Urothelium cell line (cell line): ENCODE data around the gene SYNJ2BP.

Experiments
- DNase-seq: peaks from one replicate; pipeline ENCODE4 v3.0.0; 2011; ENCODE audit warnings: low spot score, mixed read lengths
- FAIRE-seq: peaks from 2 replicates; lab custom pipeline; 2011; peaks lifted over from hg19 to GRCh38; lab: Jason Lieb, UNC

Gene SYNJ2BP

GRCh38 chr14:70394674-70395306 lies 22.1 kb downstream of the SYNJ2BP start:
- FAIRE-seq = no peak
- no peak for DNase-seq

GRCh38 chr14:70392676-70393075 lies 24.2 kb downstream of the SYNJ2BP start:
- DNase-seq (no peak), FAIRE-seq (no peak)

DNA sequence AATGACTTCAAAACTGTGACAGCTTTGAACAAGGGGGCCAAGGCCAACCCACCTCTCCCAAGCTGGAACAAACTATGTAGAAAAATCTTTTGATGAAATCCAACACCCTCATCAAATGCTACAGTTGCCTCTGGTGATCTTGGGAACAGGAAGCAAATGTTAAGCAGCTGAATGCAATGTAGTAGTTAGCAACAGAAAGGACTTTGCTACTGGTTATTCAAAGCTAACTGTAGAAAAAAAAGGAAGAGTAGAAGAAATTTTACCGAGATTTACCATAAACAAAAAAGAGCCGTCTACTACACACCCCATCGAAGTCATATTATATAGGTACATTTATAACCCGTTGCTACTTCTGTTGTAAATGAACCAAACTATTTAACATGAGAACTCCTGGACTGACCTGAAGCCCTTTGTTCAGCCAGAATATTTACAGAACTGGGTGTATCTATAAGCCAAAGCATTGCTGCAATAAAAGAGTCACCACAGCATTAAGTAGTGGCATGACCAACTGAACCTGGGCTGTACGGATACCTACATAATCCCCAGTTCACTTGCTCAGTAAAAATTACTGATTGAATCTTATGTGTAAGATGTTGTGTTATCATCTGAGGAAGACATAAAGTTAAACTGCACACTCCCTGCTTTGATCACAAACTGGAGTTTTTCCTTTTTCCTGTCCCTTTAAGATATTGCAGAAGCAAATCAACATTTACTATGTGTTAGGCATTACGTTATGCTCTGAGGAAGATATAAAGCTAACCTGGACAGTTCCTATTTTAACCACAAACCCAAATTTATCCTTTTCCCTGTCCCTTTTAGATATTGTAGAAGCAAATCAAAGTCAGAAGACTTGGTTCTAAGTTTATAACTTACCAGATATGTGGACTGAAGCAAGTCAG lies 25.1 kb downstream of the SYNJ2BP start:
- peak; percentile 89 for FAIRE-seq
- no peak for DNase-seq

DNA sequence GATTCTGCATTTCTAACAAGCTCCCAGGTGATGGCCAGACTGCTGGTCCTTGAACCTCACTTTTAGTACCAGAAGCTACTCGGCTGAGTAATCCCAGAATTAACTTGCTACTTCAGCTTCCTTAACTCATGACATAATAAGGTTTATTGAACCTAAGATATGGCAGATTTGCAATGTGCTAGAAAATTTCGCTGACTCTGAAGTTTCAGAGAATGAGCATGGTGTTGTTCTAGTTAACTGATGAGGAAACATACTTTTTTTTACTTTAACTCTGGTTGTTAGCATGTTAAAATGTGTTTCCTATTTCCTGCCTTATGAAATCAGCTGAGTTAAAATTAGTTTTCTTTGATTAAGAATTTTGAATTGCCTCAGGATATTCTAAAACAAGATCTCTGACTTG lies 34.4 kb downstream of the SYNJ2BP start:
- FAIRE-seq (no peak), DNase-seq (no peak)

- FAIRE-seq = no peak
- no peak for DNase-seq
Observed at GRCh38 chr14:70380824-70381223, 36.1 kb downstream of the SYNJ2BP start.

DNA sequence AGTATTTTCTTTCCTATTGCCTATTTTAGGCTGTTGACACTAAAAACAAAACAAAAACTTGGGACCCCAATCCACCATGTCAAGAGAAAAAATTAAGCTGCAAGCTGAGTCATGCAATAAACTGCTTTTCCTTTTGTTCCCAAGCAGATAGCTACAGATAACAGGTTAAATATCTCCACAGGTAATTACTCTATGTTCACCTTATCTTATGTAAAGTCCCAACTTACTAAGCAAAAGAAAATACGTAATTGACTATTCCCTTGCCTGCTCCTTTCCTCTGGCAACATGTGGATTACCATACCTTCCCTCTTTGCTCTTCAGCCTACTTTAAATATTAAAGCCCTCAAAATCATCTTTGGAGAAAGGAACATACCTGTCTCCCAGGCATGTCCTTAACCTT lies 38.2 kb downstream of the SYNJ2BP start:
- FAIRE-seq (peak; percentile 30), DNase-seq (no peak)
